Colonic mucosa (tissue), 4 donors: Measurements from ENCODE around the gene ATE1. TPM values are rescaled to one million over a fixed set of nuclear protein-coding genes. Genes with fewer than 3 reads are reported as not detected.

Source experiments
- DNase-seq: peaks from one replicate; pipeline ENCODE4 v3.0.0-alpha.2; 2020
- H3K27ac ChIP-seq: fragments of 200-600 bp; one replicate; pipeline ENCODE4 v1.8.0; 2021
- H3K27me3 ChIP-seq: fragments of 200-600 bp; one replicate; pipeline ENCODE4 v1.8.0; 2021
- H3K36me3 ChIP-seq: fragments of 200-600 bp; one replicate; pipeline ENCODE4 v1.8.0; 2021
- H3K4me1 ChIP-seq: fragments of 200-600 bp; one replicate; pipeline ENCODE4 v1.8.0; 2021; ENCODE audit warnings: mild to moderate bottlenecking
- H3K4me3 ChIP-seq: fragments of 200-600 bp; one replicate; pipeline ENCODE4 v1.8.0; 2021
- H3K9ac ChIP-seq, 2 donors: one replicate each; pipeline ENCODE4 v1.7.0; 2013; ENCODE audit warnings: control low read depth in 2 of 2, low read depth in 2 of 2, low read length in 2 of 2
- H3K9me3 ChIP-seq: fragments of 200-600 bp; one replicate; pipeline ENCODE4 v1.8.0; 2021
- CTCF ChIP-seq: fragments of 200-600 bp; IDR thresholded peaks from one replicate; pipeline ENCODE4 v1.8.0; 2022; ENCODE audit warnings: antibody characterized with exemption, mild to moderate bottlenecking
- intact Hi-C: fragments of 100-400 bp; cut with DNase I; formaldehyde crosslinking; loops from one replicate; pipeline ENCODE4 v1.14.1; 2022
- total RNA-seq, 2 donors: library from RNA; stranded (reverse); fragmentation: NEBNext Ultra II Directional in 1 of 2; extraction: Animal tissue kit (Norgen Biotek cat#: 25700) in 1 of 2; gene quantifications; one replicate each; pipeline ENCODE4 v1.2.1, GENCODE V29; 2021
- donor health status: healthy.
- donor health status: DM: no; HTN: no; CAD: no.
- donor health status: DM: no; HTN: no; CAD: no.

Gene ATE1
- total RNA-seq, 2 donors from 2014 or later = 32.9 to 78.0 TPM

- H3K9ac ChIP-seq = no peak overlapping the region
- no peaks in the 10 kb centered on the region for H3K36me3 ChIP-seq
- no peaks in the 10 kb centered on the region for H3K9me3 ChIP-seq
- intact Hi-C loops = no loop called here
- H3K27me3 ChIP-seq = no peaks in the 10 kb centered on the region
- no peak overlapping the region for H3K27ac ChIP-seq
- H3K4me1 ChIP-seq = no peaks in the 10 kb centered on the region
- no peak overlapping the region for H3K4me3 ChIP-seq
- DNase-seq = no peak
- TF ChIP-seq CTCF = no peak
Measured at GRCh38 chr10:121813211-121813815, 114.5 kb downstream of the ATE1 start.

DNA sequence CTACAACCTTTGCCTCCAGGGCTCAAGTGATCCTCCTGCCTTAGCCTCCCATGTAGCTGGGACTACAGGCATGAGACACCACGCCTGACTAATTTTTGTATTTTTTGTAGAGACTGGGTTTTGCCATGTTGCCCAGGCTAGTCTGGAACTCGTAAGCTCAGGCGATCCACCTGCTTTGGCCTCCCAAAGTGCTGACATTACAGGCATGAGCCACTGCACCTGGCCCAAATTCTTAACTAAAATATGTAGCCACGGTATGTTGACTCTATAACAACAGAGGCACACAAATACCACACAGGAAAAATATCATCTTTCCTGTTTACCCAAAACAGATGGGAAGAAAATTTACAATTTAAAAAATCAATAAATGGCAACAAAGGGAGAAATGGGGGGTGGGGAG lies 115.8 kb downstream of the ATE1 start:
- intact Hi-C loops = no loop called here
- TF ChIP-seq CTCF = no peak
- no peak for DNase-seq
- no peak overlapping the region for H3K4me3 ChIP-seq
- H3K27ac ChIP-seq = no peak overlapping the region
- no peaks in the 10 kb centered on the region for H3K27me3 ChIP-seq
- no peaks in the 10 kb centered on the region for H3K36me3 ChIP-seq
- H3K4me1 ChIP-seq = no peaks in the 10 kb centered on the region
- H3K9ac ChIP-seq = no peak overlapping the region
- H3K9me3 ChIP-seq = no peaks in the 10 kb centered on the region

DNA sequence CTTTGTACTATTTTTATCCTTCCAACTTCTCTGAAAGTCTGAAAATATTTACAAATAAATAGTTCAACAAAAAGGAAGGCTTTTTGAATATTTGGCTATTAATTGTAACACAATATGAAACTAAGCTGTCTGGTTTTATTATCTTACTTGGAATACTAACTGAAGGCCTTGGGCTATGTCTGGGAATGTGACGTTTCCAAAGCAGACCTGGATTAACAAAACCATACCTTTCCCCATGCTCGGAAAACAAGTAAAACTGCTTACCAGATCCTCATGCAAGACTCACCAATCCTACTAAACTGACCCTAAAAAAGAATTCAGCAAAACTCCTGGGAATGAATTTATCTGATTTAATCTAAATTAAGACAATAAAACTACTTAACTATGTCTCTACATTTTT lies 116.4 kb downstream of the ATE1 start:
- no peak overlapping the region for H3K4me3 ChIP-seq
- H3K4me1 ChIP-seq = no peaks in the 10 kb centered on the region
- intact Hi-C loops = no loop called here
- H3K9ac ChIP-seq = no peak overlapping the region
- H3K36me3 ChIP-seq = no peaks in the 10 kb centered on the region
- H3K27ac ChIP-seq = no peak overlapping the region
- H3K9me3 ChIP-seq = no peaks in the 10 kb centered on the region
- DNase-seq = no peak
- no peak for TF ChIP-seq CTCF
- no peaks in the 10 kb centered on the region for H3K27me3 ChIP-seq

DNA sequence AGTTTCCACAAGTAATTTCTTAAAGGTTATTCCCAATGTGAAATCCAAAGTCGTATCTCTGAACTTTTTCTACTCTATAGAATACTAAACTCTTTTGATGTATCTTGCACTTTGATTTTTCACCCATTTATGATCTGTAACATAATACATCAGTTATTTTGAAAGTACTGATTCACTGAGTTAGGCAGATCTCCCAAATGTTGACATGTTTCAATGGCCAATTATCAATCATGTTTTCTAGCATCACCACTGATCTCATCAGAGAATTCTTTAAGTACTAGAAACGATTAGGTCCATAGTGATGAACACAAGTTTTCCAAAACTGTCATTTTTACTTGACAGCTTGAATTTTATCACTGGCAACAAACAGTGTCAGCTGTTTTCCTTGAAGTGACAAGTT lies 119.0 kb downstream of the ATE1 start:
- no peak for TF ChIP-seq CTCF
- intact Hi-C loops = no loop called here
- no peaks in the 10 kb centered on the region for H3K27me3 ChIP-seq

GRCh38 chr10:121804460-121804859 lies 123.4 kb downstream of the ATE1 start:
- Histone ChIP-seq H3K4me1 (no peaks in the 10 kb centered on the region), H3K36me3 (no peaks in the 10 kb centered on the region), H3K4me3 (no peak overlapping the region), H3K27ac (no peak overlapping the region), H3K9me3 (no peaks in the 10 kb centered on the region), H3K27me3 (no peaks in the 10 kb centered on the region), H3K9ac (no peak overlapping the region)
- TF ChIP-seq CTCF = no peak
- intact Hi-C loops = no loop called here
- no peak for DNase-seq

More for the DNA sequence above, 119.0 kb downstream of the ATE1 start:
- H3K9ac ChIP-seq = no peak overlapping the region
- H3K9me3 ChIP-seq = no peaks in the 10 kb centered on the region
- H3K4me3 ChIP-seq = no peak overlapping the region
- no peaks in the 10 kb centered on the region for H3K4me1 ChIP-seq
- no peak for DNase-seq
- no peak overlapping the region for H3K27ac ChIP-seq
- H3K36me3 ChIP-seq = no peaks in the 10 kb centered on the region
